ENCODE results near the gene RAMP1. TPM values are rescaled to one million over a fixed set of nuclear protein-coding genes. Genes with fewer than 3 reads are reported as not detected.
A peak's percentile ranks its signal among the peaks of the same experiment; 100 is the strongest.

The RAMP1 gene
- total RNA-seq, 4 donors from 2014 or later = 0.78 to 4.2 (median 3.0) TPM

- Histone ChIP-seq H3K4me3 (replicated peaks in 1 of 3) (no peak overlapping the region), H3K27me3 (no peaks in the 10 kb centered on the region), H3K36me3 (no peaks in the 10 kb centered on the region), H3K4me1 (peaks cover 0 to 7% of the 10 kb centered on the region in 2 donors), H3K9me3 (no peaks in the 10 kb centered on the region), H3K27ac (no peak overlapping the region)
- no peak for DNase-seq
- 86 to 88% methylated on average over 9 to 17 of the region's 27 CpGs for WGBS, 2 donors
- TF ChIP-seq CTCF (IDR thresholded peaks at IDR 0.05) = no peak
- TF ChIP-seq POLR2A (IDR thresholded peaks at IDR 0.05) = no peak
- intact Hi-C loops (cut with DNase I) = no loop called here
These were observed 25.9 kb downstream of the RAMP1 start for GRCh38 chr2:237885111-237885930.

GRCh38 chr2:237885931-237886684, 26.7 kb downstream of the RAMP1 start:
- H3K4me3 ChIP-seq (replicated peaks in 1 of 3) = no peak overlapping the region
- peaks cover 0 to 7% of the 10 kb centered on the region in 2 donors for H3K4me1 ChIP-seq
- no peaks in the 10 kb centered on the region for H3K36me3 ChIP-seq
- H3K27me3 ChIP-seq = no peaks in the 10 kb centered on the region
- DNase-seq = no peak
- no peaks in the 10 kb centered on the region for H3K9me3 ChIP-seq
- intact Hi-C loops (cut with DNase I) = no loop called here
- no peak overlapping the region for H3K27ac ChIP-seq
- 85 to 89% methylated on average over 17 to 19 of the region's 26 CpGs for WGBS, 2 donors
- no peak for TF ChIP-seq POLR2A (IDR thresholded peaks at IDR 0.05)
- TF ChIP-seq CTCF (IDR thresholded peaks at IDR 0.05) = no peak

GRCh38 chr2:237886685-237887481, 27.5 kb downstream of the RAMP1 start:
- Histone ChIP-seq H3K4me1 (peaks cover 0 to 7% of the 10 kb centered on the region in 2 donors), H3K27me3 (no peaks in the 10 kb centered on the region), H3K9me3 (no peaks in the 10 kb centered on the region), H3K4me3 (replicated peaks in 1 of 3) (no peak overlapping the region), H3K36me3 (no peaks in the 10 kb centered on the region), H3K27ac (no peak overlapping the region)
- TF ChIP-seq CTCF (IDR thresholded peaks at IDR 0.05) (no peak), POLR2A (IDR thresholded peaks at IDR 0.05) (no peak)
- DNase-seq = no peak
- intact Hi-C loops (cut with DNase I) = no loop called here
- 91 to 92% methylated on average over 14 to 15 of the region's 23 CpGs for WGBS, 2 donors

GRCh38 chr2:237888389-237888788, 29.0 kb downstream of the RAMP1 start:
- Histone ChIP-seq H3K36me3 (no peaks in the 10 kb centered on the region), H3K4me1 (peaks cover 0 to 7% of the 10 kb centered on the region in 2 donors), H3K27me3 (no peaks in the 10 kb centered on the region), H3K4me3 (replicated peaks in 1 of 3) (no peak overlapping the region), H3K9me3 (no peaks in the 10 kb centered on the region), H3K27ac (peak overlapping the region in 1 of 3 donors; percentile 10)
- WGBS, 2 donors = 73 to 74% methylated on average over 2 of the region's 2 CpGs
- no peak for DNase-seq
- intact Hi-C loops (cut with DNase I) = no loop called here
- TF ChIP-seq CTCF (IDR thresholded peaks at IDR 0.05) = no peak
- no peak for TF ChIP-seq POLR2A (IDR thresholded peaks at IDR 0.05)

Data from thyroid gland (tissue), 4 donors.